ENCODE results near the gene TRIB2.
"Not testable (repeated sequence)": the region's sequence is repeated elsewhere in the genome, so short reads cannot be mapped to it uniquely, and the experiment has no call there.

TRIB2 gene

DNA sequence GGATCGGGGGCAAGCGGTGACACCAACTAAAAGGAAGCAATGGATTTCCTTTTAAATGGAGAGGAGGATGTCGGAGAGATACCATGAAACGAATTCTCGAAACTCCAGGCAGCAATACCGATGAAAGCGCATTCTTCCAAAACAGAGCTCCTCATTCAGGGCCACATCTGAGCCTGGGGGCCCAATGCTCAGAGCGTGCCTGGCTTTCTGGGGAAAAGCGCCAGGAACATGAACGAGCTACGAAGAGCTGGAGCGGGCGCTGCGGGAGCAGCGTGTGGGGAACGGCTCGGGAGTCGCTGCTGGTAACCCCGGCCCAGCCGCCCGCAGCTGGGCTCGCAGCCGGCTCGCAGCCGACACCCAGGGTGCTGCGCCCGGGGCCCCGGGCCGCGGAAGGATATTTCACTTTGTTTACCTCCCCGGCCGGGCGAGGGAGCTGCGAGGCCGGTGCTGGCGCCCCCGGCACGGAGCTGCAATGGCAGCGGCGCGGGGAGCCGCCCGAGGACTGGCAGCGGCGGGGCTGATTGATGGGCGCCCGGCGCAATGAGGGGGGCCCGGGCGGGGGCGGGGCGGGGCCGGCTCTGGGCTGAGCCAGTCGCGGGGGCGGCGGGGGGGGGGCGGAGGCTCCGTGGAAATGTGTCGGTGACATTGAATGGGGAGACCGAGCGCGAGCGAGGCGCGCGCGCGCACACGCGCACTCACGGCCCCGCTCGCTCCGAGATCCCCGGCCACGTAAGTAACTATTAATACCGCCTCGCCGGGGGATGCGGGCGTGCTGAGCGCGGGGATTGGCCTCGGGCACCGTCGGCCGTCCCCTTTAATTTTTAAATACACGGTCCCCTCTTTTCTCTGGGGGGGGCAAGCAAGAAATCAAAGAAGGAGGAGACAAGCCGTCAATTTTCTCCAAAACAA, at the start of gene TRIB2:
Gene TRIB2, plus strand, starts transcription at position 655 of the 909 bp plus-strand sequence. CDS start 1,372 bp downstream, outside the sequence.
- peak; percentile 95 for DNase-seq

DNA sequence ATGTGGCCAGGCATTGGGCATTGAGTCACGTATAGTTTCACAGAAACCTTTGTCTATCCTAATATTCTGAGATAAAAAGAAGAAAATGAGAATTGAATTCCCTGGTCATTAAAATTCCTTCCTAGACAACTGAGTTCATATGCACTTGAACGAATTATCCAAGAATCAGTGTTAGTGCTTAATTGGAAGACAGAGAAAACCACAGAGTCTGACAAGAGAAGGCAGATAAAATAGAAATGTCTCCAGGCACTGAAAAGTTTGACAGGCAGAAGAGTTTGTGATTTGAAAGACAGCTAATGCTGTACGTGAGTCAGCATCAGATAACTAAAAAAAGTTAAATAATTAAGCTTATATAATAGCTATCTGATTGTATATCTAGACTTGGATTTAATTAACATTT, 47.7 kb upstream of the TRIB2 start:
- DNase-seq, result no peak

DNA sequence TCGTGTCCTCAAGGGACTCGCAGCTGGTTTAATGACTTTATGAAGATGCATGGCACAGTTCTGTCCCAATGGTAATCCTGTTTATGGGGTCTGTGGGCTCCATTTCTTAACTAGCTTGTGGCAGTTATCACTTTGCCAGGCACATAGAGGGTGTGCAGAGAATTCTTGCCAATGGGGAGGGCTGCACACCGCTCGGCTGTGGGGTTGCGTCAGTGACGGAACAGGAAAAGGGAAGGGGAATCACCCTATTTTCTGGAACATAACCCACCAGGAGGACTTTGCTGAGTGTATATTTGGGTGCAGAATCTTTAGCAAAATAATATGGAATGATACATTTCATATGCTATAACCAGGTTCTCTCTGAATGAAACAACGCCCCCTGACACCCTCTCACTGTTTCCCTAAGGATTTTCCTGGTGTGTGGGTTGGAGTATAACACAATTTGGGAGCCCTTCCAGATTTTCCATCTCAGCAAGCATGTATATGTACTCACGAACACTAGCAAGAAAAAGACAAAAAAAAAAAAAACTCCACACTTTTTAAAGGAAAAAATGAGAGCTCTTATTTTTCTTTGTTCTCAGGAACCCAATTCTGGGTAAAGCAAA, 43.9 kb upstream of the TRIB2 start:
- DNase-seq, result no peak

DNA sequence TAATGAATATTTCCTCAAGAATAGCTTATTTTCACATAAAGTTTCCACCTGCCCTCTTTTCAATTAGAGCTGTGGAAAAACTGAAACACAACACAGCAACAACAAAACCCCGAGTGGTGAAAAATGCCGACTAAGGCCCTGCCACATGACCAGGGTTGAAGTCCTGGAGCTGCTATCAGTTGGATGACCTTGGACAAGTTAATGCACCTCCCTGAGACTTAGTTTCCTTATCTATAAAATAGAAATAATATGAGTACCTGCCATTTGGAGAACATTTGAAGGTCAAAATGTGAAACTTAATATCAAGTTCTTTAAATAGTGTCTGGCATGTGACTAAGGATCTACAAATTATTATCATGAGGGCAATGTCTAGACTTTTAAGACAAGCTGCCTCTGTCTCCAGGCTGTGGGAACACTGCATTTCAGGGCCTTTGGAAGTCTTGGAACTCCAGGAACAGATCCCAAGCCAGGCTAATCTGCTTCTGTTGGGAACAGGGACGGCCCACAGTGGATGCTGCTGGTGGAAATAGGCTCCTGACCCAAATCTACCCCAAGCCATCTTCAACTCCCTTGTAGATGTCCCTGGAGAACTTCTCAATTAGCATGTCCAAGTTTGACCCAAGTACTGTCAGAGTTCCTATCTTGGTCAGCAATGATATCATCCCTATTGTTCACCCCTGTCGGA, 42.0 kb upstream of the TRIB2 start:
- DNase-seq, result no peak

DNA sequence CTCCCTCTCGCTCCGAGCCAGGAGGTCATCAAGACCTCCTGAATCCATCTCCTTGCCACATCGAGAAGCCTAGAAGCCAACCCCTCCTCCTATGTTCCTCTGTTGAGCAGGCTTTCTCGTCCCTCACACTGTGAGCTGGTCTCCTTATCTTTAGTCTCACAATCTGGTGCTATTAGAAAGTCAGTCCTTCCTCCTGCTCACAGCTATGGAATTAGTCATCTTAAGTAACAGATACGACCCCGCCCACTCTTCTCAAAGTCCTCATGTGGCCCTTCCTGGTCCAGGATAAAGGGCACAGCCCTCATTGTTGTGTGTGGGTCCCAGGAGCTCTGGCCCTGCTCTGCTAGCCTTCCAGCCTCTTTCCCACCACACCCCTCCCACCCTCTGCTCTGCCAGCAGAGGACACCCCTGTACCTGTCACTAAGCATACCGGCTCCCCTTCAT, 41.4 kb upstream of the TRIB2 start:
- DNase-seq, result no peak

DNA sequence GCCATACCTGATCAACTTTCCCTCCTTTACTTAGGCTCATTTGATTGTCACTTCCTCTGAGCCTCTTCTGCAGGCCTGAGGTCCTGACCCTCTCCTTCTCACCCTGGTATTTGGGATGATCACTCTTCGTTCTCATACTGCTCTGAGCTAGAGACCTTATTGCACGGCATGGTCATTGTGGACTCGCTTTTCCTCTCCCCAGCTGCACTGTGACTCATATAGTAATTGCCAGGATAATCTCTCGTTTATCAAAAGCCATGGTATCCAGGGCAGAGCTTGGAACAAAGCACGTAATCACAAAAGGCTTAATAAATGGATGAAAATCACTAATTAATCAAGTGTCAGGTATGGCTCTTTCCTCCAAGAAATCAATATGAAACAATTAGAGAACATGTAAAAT, 40.9 kb upstream of the TRIB2 start:
- no peak for DNase-seq

DNA sequence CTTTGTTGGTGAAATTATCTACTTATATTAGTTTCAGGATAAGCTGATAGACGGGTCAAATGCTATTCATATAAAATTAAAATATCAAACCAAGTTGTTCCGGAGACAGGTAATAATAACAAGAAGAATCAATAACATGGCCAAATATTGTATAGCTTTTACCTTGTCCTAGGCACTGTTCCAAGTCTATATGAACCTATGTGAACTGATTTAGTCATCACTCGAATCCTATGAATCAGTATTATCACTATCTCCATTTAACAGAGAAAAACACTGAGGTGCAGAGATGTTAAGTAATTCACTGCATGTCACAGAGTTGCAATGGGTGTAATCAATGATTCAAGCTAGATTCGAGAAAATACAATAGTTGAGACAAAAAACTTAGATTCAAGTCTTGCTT, 40.0 kb upstream of the TRIB2 start:
- DNase-seq, result no peak

DNA sequence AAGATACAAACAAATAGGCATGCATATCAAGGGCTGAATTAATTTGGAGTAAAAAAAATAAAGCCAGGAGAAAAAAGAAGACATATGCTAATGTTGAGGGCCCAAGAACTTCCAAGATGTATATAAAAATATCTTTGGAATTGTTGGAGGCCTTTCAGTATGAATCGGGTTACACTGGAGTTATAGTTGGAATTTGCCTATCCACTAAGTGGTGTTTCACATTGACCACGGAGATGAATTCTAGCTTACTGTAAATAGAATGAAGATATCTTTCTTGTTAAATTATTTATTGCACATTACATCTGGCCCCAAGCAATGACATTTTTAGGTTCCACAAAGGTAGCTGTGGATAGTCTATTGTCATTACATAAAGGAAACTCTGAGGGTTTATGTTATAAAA, 38.5 kb upstream of the TRIB2 start:
- no peak for DNase-seq

DNA sequence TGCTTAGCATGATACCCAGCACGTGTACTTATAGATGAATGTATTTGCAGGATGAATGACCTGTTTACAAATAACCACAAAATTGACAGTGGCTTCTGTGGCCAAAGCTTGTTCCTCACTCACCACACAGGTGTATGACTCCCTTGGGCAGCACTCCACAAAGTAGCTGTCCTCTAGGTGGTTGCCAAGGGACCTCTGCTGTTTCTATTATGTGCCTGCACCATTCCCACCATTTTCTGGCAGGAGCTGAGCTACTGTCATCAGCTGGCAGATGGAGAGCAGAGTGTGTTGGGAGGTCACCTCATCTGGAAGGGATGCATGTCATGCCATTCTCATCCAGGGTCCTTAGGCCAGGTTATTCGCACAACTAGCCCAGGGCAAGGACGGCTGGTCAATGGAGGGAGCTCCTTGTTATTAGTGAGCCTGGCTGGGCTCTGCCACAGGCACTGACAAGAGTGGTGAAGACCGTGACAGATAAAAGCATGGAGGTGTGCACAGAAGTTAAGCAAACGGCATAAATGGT, 37.1 kb upstream of the TRIB2 start:
- no peak for DNase-seq

DNA sequence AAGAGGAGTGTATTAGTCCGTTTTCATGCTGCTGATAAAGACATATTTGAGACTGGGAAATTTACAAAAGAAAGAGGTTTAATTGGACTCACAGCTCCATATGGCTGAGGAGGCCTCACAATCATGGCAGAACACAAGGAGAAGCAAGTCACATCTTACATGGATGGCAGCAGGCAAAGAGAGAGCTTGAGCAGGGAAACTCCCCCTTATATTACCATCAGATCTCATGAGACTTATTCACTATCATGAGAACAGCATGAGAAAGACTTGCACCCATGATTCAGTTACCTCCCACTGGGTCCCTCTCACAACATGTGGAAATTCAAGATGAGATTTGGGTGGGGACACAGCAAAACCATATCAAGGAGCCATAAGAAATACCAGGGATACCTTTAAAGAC, 36.6 kb upstream of the TRIB2 start:
- DNase-seq, result not testable (repeated sequence)

DNA sequence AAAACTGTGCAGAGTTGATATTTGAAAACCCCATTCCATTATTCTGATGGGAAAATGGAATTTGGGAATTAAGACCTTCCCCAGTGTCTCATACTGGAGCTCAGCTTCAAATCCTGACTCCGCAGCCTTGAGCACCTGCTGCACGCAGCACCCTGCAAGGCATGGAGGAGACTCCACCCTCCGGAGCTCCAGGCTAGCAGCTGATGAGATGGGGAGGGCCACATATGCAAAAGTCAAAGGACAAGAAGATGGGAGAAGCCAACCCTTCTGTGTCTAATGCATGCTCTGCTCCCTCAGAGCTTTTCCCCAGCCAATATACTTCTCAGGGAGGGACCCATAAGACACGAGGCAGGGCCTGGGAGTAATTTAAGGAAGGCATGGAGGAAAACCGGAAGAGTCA, 34.7 kb upstream of the TRIB2 start:
- DNase-seq, result no peak

DNA sequence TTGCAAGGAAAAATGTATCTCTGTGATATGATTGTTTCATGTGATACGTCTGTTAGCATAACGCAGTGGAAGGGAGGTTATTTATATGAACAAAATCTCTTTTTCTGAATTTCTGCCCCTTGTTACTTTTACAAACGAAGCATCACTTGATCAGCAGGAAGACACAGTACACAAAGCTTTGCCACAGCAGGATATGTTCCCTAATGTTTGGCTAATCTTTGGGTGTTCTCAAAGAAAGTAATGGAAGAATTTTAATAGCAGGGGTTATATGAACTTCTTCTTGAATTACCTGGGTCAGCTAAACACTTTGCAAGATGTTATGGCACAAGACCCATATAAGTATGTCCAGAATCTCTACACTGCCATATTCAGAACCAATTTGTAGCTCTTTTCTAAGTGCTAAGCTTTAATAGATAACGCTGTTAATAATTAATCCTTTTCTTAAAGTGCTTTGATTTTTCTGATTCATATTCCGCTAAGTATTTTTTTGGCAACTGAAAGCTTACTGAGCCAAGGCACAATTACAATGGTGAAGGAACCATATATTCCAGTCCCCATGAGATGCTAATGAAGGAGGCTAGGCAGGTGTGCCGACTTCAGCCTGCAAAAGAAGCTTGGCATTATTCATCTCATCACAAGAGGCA, 33.2 kb upstream of the TRIB2 start:
- no peak for DNase-seq

DNA sequence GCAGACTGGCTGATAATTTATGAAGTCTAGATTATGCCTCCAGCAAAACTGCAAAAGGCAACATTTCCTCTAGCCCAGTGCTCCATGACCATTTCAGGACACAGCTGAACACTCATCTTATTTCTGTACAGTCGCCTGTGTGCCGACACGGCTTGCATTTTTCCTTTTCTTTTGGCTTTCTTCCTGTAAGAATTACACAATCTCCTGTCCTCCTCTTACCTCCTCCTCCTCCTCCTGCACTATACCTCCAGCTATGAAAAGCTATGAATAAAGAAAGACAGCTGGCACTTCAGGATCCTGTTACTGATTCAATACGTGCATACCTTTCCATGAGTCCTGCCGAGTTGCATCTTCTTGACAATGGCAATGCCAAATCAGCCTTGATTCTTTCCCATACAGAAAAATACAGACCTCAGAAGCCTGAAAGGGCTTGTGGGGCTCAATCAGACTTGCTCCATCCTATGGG, 32.2 kb upstream of the TRIB2 start:
- DNase-seq, result no peak

DNA sequence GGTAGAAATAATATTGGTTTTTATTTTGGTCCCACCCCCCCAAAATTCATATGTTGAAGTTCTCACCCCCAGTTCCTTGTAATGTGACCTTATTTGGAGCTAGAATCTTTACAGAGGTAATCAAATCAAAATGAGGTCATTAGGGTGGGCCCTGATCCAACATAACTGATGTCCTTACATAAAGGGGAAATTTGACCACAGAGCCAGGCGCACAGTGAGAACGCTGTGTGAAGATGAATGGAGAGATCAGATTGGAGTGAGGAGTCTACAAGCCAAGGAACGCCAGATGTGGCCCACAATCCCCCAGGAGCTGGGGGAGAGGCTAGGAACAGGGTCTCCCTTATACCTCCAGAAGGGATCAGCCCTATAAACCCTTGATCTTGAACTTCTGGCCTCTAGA, 31.6 kb upstream of the TRIB2 start:
- DNase-seq, result no peak

DNA sequence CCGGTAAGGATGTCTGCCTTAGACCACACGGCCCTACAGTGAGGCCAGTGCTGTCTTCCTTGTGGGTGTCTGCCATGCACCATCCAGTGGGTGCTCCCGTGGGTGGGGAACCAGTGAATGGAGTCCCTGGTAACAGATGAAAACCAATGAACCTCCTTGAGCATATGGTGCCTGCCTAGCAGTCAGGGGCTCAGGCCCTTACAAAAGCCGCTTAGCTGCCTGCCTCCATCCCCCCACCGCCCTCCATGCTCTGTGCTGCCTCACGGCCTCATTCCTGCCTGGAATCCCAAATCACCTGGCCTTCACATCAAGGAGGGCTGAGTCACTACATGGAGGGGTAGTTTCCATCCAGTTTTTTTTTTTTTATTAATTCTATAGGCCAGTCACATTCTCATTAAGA, 30.8 kb upstream of the TRIB2 start:
- DNase-seq, result no peak

DNA sequence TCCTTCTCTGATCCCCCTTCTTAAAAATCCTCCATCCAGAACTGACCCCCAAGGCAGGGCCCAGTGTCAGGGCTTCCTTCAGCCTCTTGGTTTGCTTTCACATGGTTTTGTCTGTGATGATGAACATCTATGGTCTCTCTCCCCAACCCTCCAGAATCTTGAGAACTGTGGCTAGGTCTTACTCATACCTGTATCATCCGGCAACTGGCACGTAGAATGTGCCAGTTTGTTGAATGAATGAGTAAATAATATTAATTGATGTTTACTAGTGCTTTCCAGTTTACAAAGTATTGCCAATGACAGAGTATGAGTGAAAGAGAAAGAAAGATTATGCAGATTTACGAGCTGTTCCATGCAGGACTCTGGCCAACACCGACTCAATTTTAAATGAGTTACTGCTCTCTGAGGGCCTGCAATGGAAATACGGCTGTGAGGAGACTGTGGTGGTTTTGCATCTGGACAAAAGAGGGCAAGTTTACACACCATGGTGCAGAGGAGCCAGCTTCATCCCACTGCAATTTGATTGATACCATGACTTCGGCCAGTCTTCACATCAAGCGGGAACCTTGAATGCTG, 29.9 kb upstream of the TRIB2 start:
- DNase-seq, result no peak

DNA sequence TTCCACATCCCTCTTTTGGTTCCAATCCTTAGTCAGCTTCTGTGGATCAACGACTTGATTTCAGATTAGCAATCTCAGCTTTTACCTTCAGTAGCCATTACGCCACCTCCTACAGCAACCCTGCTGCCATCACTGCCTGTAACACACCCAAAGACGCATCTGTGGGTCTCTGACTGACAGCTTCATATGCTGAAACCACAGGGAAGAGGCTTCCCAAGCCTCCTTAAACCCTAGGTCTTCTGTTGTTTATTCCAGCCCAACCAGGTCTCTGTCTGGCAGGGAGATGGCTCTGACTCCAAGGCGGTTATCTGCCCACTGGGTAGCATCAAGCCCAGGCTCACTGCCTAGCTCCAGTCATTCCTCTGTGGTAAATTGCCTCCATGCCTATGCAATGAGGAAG, 28.6 kb upstream of the TRIB2 start:
- DNase-seq, result no peak

DNA sequence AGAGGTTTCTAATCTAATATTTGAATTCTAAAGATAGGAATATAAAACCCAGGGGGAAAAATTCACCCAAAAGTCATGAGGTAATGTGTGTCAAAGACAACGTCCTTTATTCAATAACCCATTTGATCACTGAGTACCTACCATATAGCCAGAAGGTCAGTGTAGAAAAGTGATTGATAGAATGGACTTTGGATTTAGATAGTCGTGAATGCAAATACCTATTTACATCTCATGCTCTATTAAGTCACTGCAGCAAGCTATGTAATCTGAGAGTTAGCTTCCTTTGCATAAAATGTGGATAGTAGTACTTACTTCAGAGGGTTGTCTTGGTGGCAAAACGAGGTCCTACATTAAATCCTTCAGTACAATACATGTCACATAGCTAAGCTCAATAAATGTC, 27.8 kb upstream of the TRIB2 start:
- DNase-seq, result no peak

DNA sequence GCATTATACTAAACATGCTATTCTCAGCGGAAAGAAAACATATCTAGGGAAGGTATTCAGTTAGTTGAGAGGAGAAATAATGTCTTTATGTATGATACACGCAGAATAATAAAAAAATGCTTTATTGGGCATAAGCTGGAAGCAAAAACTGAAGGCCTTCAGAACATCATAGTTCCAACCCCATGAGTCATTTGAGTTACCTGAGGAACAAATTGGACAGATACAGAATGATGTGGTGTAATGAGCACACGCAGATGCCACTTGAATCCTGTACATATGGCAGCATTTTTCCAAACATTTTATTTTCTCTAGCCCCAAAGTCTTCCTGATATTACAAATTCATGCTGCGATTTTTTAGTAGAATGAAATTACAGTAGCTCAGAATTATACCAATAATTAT, 23.2 kb upstream of the TRIB2 start:
- no peak for DNase-seq

DNA sequence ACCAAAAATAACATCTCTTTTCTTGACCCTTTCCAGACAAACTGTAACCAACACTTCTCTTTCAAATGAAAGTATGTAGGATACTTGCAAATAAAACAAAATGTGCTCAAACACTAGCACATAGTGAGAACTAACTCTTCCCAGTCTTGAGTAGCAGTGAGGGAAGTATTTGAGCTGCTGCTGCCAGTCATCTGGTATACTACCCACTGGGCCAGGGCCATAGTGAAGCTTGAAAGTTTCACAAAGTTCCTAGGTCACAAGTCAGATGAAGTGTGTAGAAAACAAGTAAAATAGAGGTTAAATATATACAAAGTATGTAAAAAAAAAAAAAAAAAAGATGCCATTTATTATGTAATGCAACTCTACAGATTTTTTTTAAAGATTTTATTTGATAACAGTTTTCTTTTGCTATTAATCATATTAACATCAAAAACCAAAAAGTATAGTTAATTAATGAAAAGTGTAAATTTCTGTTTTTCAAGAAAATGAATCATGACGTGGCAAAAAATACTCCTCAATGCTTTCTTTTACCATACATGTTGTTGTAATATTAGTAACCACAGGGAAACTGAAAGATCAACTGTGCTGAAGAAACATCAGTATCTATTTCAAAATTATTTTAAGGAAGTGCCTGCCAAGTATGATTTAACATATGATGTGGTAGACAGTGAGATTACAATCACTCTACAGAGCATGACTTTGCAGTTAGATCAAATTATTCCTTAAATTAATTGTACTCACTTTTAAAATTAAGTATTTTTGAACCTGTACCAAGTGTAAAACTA, 21.6 kb upstream of the TRIB2 start:
- no peak for DNase-seq

DNA sequence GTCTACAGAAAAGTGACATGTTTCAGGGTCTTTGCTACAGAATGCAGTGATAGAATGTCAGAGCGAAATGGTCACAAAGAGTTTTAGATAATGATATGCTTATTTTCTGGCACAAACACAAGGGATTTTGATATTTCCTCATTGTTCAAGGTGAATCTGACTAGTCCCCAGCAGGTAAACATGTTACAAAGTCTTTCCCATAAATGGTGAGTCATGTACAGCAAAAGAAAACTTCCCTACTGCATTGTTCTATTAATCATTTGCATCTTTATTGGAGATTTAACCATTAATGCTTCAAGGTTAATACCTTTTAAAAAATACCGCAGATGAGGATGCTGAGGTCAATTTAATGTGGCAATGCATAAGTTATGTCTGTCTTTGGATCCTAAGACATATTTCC, 19.1 kb upstream of the TRIB2 start:
- DNase-seq, result no peak

DNA sequence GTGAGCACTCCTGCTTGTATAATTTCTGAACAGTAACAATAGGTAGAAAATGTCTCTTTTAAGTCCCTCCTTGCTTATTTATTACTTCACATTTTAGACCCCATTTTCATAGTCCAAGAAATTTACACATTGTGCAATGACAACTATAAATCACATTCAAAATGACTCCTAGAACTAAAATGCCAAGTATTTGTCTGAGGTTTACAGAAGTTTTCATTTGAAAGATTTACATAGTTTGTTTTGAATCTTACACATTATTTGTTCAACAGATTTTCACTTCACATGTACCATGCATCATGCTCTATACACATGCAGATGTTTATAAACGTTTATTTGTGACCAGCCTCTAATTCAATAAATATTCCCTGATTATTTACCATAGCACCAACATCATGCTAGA, 15.7 kb upstream of the TRIB2 start:
- DNase-seq, result no peak
